GM18951 (cell line): ENCODE measurements around the gene CSNK2A2.

ENCODE experiments used
- POLR2A ChIP-seq: IDR thresholded peaks from 4 replicates; pipeline ENCODE4 v1.6.1; 2011; ENCODE audit warnings: mild to moderate bottlenecking; ENCODE audit not compliant: insufficient read length, insufficient read depth; ENCODE audit errors: extremely low read depth
- in situ Hi-C: fragments of 300-500 bp; cut with MboI; formaldehyde crosslinking; loops from one replicate; pipeline ENCODE4 v1.12.0; 2022; ENCODE audit warnings: low sequenced_read_pairs, mixed read lengths, inconsistent platforms; ENCODE audit not compliant: unreplicated experiment

Gene CSNK2A2

DNA sequence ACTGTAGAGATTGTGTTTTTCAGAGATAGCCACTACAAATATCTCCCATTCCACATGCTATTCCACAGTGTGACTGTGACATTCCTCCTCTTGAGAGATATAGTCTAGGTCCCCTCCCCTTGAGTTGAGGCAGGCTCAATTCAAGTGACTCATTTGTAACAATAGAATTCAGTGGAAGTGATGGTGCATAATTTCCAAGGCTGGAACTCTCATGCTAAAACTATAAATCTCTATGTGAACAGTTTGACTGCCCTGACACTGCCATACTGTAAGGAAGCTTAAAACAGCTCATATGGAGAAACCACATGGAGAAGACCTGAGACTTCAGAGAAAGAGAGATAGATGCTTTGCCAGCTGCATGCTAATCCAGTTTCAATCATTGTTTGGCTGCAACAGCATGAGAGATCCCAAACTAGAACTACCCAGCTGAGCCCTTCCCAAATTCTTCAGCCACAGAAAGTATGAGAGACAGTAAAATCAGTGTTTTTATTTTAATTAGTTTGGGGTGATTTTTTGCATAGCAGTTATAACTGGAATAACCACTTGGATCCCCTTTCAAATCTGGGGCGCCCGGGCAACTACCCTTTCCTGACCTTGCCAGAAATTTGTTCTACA lies 19.5 kb upstream of the CSNK2A2 start:
- TF ChIP-seq POLR2A, result no peak
- in situ Hi-C loops, result no loop called here

DNA sequence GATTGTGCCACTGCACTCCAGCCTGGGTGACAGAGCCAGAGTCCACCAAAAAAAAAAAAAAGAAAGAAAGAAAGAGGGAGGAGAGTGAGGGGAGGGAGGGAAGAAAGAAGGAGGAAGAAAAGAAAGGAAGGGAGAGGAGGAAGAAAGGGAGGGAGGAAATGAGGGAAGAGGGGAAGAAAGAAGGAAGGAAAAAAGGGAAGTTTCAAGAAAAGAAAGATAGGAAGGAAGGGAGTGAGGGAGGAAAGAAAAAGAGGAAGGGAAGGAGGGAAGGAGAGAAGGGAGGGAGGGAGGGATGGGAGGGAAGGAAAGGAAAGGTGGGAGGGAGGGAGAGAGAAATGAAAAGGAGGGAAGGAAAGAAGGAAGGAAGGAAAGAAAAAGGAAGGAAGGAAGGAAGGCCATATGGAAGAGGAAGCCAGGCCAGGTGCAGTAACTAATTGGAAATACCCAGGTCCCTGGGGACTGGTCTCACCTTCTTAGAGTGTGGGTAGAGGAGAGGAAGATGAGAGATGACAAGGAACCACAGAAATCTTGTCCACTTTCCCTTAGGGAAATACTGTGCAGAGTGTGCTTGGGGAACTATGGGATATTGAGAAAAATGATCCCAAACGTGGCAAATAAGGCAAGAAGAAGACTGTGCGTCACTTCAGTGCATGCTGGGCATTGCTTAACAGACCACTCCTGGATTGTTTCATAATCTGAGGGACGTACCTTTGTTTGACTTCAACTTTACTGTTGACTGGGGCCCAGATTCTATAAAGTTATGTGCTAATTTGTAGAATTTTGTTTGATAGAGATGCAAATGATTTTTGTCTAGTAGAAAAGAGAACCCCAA lies 15.1 kb upstream of the CSNK2A2 start:
- no peak for TF ChIP-seq POLR2A
- in situ Hi-C loops, result no loop called here

DNA sequence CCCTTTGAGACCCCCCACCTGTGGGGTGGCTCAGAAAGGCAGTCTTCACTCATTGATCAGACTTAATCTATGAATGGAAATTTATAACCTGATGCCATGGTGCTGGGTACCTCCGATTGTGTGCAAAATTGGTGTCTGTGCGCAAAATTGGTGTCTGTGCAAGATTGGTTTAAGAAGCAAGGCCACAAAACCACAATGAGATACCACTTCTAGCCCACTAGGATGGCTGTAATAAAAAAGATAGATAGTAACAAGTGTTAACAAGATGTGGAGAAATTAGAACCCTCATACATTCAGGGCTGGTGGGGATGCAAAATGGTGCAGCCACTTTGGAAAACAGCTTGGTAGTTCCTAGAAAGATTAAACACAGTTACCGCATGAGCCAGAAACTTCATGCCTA lies 13.9 kb upstream of the CSNK2A2 start:
- in situ Hi-C loops, result no loop called here
- TF ChIP-seq POLR2A, result no peak

DNA sequence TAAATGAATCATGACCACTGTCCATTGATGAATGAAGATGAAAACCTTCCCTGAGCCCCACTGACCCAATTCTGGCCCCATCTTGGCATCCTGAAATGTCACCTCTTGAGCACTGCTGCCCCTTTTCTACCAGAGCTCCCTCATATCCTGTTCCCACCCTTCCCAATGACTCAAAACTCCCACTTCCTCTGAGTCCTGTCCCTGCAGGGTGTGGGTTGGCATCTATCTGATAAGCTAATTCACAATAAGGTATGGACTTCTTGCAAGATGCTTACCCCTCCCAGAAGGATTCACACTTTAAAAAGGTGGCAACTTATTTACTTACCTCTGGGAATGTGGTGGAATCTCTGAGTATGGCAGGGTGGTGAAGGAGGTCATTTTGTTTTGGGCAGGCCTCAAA lies 13.3 kb upstream of the CSNK2A2 start:
- in situ Hi-C loops, result no loop called here
- no peak for TF ChIP-seq POLR2A

DNA sequence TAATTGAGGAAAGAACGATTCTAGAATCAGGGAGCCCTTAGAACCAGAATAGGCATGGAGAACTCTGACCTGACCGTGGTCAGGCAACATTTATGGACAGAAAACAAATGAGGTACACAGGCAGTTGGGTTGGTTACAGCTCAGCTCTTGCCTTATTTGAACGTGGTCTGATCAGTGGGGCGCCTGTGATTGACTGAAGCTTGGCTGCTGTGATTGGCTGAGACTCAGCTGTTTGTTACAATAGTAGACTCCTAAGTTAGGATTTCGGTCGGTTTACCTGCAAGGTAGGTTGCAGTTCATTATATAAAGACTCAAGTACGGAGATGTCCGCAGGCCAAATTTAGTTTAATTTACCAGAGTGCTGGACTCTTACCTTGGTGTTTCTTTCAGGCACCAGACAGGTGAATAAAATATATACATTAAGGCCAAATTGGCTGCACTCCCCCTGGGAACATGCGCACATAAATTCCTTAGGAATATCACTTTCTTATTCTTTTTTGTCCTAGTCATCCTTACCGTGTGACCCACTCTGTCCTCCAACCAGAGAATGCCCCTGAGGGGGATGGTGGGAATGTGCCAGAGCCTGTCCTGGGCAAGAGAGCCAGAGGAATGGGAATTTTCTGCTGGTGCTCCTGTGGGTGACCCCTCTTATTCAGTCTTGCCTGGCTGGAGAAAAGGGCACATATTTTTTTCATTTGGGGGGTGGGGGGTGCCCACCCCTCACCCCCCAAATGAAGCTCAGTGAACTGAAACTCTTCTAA lies 7.5 kb upstream of the CSNK2A2 start:
- no peak for TF ChIP-seq POLR2A
- in situ Hi-C loops, result no loop called here

DNA sequence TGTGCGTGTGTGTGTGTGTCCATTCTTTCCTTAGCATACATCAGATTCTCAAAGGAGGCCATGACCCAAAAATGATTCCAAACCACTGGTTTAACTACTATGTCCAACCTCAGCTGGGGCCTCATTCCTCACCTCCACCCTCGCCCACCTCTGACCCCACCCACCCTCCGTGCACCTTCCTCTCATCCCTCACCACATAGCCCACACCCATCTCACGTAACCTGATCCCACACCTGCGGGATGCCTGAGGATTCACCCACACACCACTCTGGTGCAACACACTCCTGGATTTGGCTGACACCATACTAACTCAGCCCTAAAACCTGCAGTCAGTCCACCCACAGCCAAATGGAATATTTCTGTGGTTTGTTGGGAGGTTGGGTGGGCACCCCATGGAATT lies 3.3 kb upstream of the CSNK2A2 start:
- in situ Hi-C loops, result no loop called here
- TF ChIP-seq POLR2A, result no peak

DNA sequence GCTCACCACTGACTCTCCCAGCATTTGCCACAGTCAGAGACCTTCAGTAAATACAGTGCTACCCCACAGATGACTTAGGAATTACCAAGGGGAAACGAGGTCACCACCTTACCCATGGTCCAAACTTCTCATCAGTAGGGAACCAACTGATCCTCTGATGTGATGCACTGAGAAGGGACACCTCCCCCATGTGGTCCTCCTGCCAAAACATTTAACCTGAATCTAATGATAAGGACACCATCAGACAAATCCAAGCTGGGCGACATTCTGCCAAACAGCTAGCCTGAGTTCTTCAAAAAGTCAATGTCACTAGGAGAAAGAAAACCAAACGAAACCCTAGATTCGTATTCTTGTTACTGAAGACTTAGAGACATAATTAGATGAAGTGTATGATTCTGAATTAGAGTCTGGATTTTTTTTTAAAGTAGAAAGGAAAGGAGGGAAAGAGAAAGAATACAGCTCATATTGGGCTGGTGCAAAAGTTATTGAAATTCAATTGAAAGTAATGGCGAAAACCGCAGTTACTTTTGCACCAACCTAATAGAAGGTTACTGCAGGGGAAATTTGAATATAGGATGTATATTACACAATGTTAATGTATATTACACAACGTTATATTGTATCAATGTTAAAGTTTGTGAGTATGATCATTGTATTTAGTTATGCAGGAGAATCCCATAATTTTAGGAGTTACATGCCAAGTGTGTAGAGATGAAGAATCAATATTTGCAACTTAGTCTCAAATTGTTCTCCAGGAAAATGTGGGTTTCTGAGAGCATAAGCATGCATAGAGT lies 2.3 kb upstream of the CSNK2A2 start:
- TF ChIP-seq POLR2A, result no peak
- in situ Hi-C loops, result no loop called here

DNA sequence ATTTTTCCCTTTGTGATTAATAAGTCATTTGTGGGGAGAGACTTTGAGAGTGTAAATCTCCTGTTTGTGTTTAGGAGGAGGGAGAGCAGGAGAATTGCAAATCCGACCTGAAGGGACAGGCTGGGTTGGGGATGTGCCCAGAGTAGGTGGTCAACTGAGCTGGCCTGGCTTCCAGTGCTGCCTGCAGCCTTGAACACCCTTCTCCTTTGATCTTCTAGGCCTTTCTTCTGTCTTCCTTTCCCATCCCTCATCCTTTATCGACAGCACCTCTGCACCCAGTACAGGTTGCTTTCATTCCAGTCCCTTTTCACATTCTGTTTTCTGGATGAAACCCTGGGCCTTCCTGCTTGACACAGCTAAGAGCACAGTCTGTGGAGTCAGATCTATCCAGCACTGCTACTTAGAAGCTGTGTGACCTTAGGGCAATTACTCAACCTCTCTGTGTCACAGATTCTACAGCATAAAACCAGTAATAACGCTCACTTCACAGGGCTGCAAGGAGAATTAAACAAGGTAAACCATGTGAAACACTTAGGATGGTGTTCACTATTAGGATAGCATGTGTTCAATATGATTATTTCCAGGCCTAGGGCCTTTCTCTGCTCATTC lies 1.0 kb upstream of the CSNK2A2 start:
- TF ChIP-seq POLR2A, result no peak

DNA sequence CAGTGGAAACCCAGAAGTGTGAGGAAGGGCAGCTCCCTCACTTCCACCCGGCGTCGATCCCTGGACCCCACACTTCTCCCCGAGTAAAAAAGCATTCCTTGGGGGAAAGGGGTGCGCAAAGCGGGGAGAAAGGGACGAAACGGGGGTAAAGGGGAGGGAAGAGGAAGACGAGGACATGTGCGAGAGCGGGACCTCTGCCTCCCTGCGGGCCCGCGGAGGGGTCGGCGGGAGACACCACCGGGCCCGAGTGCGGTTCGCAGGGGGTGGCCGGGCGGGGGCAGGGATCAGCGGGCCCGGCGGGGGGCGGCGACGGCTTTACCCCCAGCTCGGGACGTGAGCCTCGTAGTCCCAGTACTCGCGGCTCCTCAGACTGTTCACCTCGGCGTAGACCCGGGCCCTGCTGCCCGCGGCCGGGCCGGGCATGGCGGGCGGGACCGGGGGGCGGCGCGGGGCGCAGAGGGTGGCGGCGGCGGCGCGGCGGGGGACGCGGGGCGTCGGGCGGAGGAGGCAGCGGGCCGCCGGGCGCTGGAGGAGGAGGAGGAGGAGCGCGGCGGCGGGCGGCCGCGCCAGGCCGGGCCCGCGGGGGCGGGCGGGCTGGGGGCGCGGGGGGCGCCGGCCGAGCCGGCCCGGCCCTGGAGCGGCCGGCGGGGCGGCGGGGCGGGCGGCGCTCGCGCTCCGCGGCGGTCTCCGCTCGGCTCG lies 443 bp downstream of the CSNK2A2 start:
- in situ Hi-C loops, result no loop called here
- no peak for TF ChIP-seq POLR2A

More for the DNA sequence above, 1.0 kb upstream of the CSNK2A2 start:
- in situ Hi-C loops, result no loop called here

DNA sequence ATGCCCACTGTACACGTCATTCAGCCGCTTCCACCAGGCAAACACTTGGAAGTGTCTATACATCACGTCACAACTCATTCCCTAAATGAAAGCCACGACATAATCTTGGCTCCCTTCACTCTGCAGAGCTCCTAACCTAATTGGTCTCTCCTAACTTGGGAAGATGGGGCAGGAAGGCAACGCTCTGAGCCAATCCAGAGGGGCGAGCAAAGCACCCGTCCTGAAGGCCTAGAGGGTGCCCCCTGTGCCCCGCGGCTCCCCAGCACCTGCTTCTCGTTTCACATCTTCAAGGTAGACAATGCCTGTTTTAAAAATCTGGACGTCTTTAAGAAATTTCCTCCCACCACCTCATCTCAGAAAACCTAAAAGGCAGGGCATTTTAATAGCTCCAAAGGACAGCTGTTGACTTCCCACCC lies 1.0 kb downstream of the CSNK2A2 start:
- in situ Hi-C loops, result no loop called here
- no peak for TF ChIP-seq POLR2A

DNA sequence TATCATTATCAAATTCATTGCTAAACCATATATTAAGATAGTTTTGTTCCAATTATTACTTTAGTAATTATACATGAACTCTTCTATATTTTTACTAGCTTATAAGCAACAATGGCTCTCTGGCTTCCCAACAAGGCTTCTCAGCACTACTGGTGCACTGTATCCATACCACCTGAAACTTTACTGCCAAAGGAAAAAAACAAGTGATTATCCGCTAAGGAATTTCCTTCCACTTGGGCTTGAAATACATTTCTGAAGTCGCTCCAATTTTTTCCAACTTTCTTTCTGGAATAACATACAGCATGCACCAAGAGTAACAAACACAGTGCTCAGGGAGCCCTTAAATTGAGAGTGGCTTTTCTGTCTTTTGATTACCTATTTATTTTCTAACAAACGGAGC lies 2.1 kb downstream of the CSNK2A2 start:
- in situ Hi-C loops, result no loop called here
- no peak for TF ChIP-seq POLR2A

DNA sequence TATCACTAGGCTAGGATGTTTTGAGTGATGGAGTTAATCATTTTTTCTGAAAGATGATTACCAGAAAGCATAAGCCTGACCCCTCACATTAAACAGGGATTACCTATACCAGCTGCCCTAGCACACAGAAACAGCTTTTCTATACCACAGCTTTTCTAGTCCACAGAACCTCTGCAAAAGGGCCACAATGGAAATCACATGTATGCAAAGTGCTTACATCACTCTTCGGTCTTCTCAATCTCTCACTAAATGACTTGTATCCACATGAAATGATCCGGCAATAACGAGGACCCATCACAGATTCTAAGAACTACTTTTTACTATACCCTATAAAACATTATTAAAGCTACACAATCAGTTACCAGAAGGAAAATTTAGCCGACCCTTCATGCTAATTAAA lies 2.6 kb downstream of the CSNK2A2 start:
- TF ChIP-seq POLR2A, result no peak
- in situ Hi-C loops, result no loop called here
